Stimulated activated memory B cell treated with anti-CD40 and anti-IgM and Interleukin-4, amounts not matched to agents 10 μg/mL and 1 μg/mL and 100 μg/mL, for 72 hours (primary cell): ENCODE measurements around the gene TRMO.
"Not testable (repeated sequence)": the region's sequence is repeated elsewhere in the genome, so short reads cannot be mapped to it uniquely, and the experiment has no call there.

Experiments
- ATAC-seq: fragments of 150-1000 bp; cut with Tn5 transposase; 2 replicates; pipeline ENCODE4 v1.10.0; 2021
- H3K27ac Mint-ChIP-seq: one replicate; pipeline ENCODE4 v1.8.0; 2022; ENCODE audit warnings: mild to moderate bottlenecking, mixed read lengths
- H3K27me3 Mint-ChIP-seq: one replicate; pipeline ENCODE4 v1.8.0; 2022; ENCODE audit warnings: mixed read lengths
- H3K36me3 Mint-ChIP-seq: one replicate; pipeline ENCODE4 v1.8.0; 2022; ENCODE audit warnings: mixed read lengths
- H3K4me1 Mint-ChIP-seq: one replicate; pipeline ENCODE4 v1.8.0; 2022; ENCODE audit warnings: mixed read lengths
- H3K4me3 Mint-ChIP-seq: one replicate; pipeline ENCODE4 v1.8.0; 2022; ENCODE audit warnings: mild to moderate bottlenecking, moderate library complexity, mixed read lengths
- H3K9me3 Mint-ChIP-seq: one replicate; pipeline ENCODE4 v1.8.0; 2022; ENCODE audit warnings: mixed read lengths

The TRMO gene, protein sequence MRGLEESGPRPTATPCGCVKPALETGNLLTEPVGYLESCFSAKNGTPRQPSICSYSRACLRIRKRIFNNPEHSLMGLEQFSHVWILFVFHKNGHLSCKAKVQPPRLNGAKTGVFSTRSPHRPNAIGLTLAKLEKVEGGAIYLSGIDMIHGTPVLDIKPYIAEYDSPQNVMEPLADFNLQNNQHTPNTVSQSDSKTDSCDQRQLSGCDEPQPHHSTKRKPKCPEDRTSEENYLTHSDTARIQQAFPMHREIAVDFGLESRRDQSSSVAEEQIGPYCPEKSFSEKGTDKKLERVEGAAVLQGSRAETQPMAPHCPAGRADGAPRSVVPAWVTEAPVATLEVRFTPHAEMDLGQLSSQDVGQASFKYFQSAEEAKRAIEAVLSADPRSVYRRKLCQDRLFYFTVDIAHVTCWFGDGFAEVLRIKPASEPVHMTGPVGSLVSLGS

DNA sequence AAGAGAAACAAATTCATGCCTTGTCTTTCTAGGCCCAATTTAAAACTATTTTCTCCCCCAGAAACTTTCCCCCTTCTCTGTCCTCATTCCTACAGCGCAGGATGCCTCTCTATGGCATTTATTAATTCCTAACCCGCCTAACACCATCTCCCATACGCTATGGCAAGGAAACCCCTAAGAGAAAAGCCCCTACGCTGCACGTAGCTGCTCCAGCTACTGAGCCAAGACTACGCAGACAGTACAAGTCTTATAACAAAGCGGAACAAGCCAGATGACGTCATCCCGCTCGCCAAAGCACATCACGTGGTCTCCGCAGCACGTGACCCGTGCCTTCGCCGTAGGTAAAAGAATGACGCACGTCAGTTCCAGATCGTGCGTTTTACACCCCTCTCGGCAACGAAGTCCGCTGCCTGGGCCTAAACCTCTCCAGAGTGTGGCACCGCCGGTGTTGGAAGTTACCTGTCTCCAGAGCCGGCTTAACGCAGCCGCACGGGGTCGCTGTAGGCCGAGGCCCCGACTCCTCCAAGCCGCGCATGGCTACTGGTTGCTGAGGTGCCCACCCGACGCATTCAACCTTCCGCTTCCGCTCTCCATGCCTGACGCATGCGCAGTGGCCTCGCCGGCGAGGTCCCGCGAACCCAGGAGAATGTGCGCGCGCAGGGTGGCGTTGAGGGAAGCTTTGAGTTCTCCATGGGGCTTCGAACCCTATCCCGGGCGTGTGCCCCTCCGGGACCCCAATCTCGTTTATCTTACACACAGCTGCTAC is at the start of gene TRMO:
TSS of gene TRMO (minus strand) at position 542 of the 766 bp plus-strand sequence. CDS start at position 535, 7 bp downstream.
- peak within 1 kb of the TSS; percentile 97 for H3K27ac Mint-ChIP-seq
- no peaks in the 10 kb centered on the region for H3K27me3 Mint-ChIP-seq
- H3K36me3 Mint-ChIP-seq = peaks cover 11% of the 10 kb centered on the region
- peak; percentile 95 for ATAC-seq
- peak within 1 kb of the TSS; percentile 89 for H3K4me3 Mint-ChIP-seq
- no peaks in the 10 kb centered on the region for H3K9me3 Mint-ChIP-seq
- peaks cover 59% of the 10 kb centered on the region for H3K4me1 Mint-ChIP-seq

GRCh38 chr9:97970165-97970564 is 47.9 kb upstream of the TRMO start:
- no peak for ATAC-seq
- H3K4me1 Mint-ChIP-seq = no peaks in the 10 kb centered on the region
- no peak overlapping the region for H3K27ac Mint-ChIP-seq
- no peaks in the 10 kb centered on the region for H3K36me3 Mint-ChIP-seq
- no peak overlapping the region for H3K4me3 Mint-ChIP-seq
- peaks cover 2% of the 10 kb centered on the region for H3K9me3 Mint-ChIP-seq
- peaks cover 9% of the 10 kb centered on the region for H3K27me3 Mint-ChIP-seq

GRCh38 chr9:97969014-97969413 is 46.7 kb upstream of the TRMO start:
- no peak overlapping the region for H3K27ac Mint-ChIP-seq
- H3K36me3 Mint-ChIP-seq = no peaks in the 10 kb centered on the region
- H3K4me3 Mint-ChIP-seq = no peak overlapping the region
- ATAC-seq = no peak
- H3K9me3 Mint-ChIP-seq = no peaks in the 10 kb centered on the region
- H3K4me1 Mint-ChIP-seq = no peaks in the 10 kb centered on the region
- peaks cover 9% of the 10 kb centered on the region for H3K27me3 Mint-ChIP-seq

DNA sequence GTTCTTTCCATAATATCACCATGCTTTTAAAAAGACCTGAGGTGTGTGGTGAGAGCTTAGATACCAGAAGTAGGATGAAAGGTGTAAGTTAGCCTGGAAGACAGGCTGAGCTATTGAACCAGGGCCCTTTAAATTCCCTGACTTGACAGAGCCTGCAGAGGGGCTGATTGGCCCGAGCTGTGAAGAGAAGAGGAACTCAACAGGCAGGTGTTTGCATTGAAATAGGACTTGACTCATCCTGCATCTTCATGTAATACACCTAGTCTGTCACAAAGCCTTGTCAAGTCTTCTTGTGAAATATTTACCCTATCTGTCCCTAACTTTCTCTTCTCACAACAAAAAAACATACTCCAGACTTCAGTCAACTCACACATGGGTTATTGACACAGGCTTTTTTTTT is 44.2 kb upstream of the TRMO start:
- no peaks in the 10 kb centered on the region for H3K36me3 Mint-ChIP-seq
- H3K4me1 Mint-ChIP-seq = no peaks in the 10 kb centered on the region
- H3K9me3 Mint-ChIP-seq = no peaks in the 10 kb centered on the region
- no peak overlapping the region for H3K27ac Mint-ChIP-seq
- no peak for ATAC-seq
- H3K4me3 Mint-ChIP-seq = no peak overlapping the region
- no peaks in the 10 kb centered on the region for H3K27me3 Mint-ChIP-seq

DNA sequence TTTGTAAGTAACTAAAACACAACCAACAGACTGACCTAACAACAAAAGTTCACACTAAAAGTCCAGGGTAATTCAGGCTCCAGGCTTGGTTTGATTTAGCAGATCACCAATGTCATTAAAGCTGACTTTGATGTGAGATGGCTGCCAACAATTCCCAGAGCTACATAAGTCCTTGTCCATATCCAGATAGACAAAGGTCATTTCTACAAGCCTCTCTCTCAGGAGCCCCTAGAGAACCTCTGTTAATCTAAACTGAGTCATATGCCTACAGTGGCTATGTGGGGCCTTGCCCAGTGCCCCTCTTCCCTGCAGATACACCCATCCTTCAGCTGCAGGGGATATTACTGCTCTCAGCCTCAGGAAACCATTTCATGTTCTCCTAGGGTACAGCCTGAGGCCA is 42.6 kb upstream of the TRMO start:
- Mint-ChIP-seq H3K4me3 (no peak overlapping the region), H3K9me3 (no peaks in the 10 kb centered on the region), H3K27me3 (no peaks in the 10 kb centered on the region), H3K27ac (no peak overlapping the region), H3K4me1 (no peaks in the 10 kb centered on the region), H3K36me3 (no peaks in the 10 kb centered on the region)
- no peak for ATAC-seq

GRCh38 chr9:97963232-97963631 is 40.9 kb upstream of the TRMO start:
- Mint-ChIP-seq H3K36me3 (no peaks in the 10 kb centered on the region), H3K9me3 (no peaks in the 10 kb centered on the region), H3K27me3 (no peaks in the 10 kb centered on the region), H3K4me3 (no peak overlapping the region), H3K27ac (no peak overlapping the region), H3K4me1 (no peaks in the 10 kb centered on the region)
- no peak for ATAC-seq

DNA sequence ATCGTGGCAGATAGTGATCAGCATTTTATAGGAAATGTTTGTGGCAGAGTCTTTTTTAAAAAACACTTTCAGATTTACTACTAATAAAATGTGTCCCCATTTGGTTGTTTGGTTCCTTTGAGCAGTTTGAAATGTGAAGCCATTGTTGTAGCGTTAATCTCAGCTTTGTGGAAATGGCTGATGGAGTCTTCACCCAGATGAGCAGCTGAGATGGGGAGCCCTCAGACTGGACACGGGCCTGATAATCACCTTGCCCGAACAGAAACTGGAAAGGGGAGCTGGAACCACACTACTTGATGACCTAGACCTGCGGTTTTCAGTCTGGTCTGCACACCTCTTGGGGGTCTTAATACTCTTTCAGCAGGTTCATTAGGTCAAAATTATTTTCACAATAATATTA is 40.3 kb upstream of the TRMO start:
- H3K9me3 Mint-ChIP-seq = no peaks in the 10 kb centered on the region
- no peak for ATAC-seq
- no peaks in the 10 kb centered on the region for H3K4me1 Mint-ChIP-seq
- H3K36me3 Mint-ChIP-seq = no peaks in the 10 kb centered on the region
- no peak overlapping the region for H3K27ac Mint-ChIP-seq
- no peaks in the 10 kb centered on the region for H3K27me3 Mint-ChIP-seq
- H3K4me3 Mint-ChIP-seq = no peak overlapping the region

DNA sequence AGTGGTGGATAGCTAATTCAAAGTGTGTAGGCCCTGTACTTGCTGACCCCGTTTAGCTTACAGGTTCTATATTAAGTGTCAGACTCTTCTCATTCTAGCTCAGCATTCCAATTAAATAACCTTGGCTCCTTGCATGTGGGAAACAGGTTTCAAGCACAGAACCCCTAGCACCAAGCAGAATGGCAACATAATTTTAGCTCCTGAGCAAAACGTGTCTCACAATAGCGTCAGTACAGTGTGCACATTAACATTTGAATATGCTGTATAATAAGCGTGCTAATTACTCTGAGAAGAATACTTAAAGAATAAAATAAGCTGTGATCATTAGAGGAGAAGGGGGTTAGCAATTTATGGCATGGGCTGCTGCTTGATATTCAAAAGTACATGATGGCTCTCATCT is 39.8 kb upstream of the TRMO start:
- Mint-ChIP-seq H3K27me3 (no peaks in the 10 kb centered on the region), H3K4me1 (no peaks in the 10 kb centered on the region), H3K9me3 (no peaks in the 10 kb centered on the region), H3K27ac (no peak overlapping the region), H3K36me3 (no peaks in the 10 kb centered on the region), H3K4me3 (no peak overlapping the region)
- ATAC-seq = no peak

- H3K4me3 Mint-ChIP-seq = no peak overlapping the region
- no peaks in the 10 kb centered on the region for H3K27me3 Mint-ChIP-seq
- ATAC-seq = no peak
- no peaks in the 10 kb centered on the region for H3K9me3 Mint-ChIP-seq
- H3K4me1 Mint-ChIP-seq = no peaks in the 10 kb centered on the region
- no peak overlapping the region for H3K27ac Mint-ChIP-seq
- H3K36me3 Mint-ChIP-seq = no peaks in the 10 kb centered on the region
These were observed 39.1 kb upstream of the TRMO start for GRCh38 chr9:97961361-97961760.

GRCh38 chr9:97960678-97961328 is 38.5 kb upstream of the TRMO start:
- not testable (repeated sequence) for H3K9me3 Mint-ChIP-seq, H3K36me3 Mint-ChIP-seq, H3K4me3 Mint-ChIP-seq, H3K27ac Mint-ChIP-seq, ATAC-seq, H3K4me1 Mint-ChIP-seq, H3K27me3 Mint-ChIP-seq

DNA sequence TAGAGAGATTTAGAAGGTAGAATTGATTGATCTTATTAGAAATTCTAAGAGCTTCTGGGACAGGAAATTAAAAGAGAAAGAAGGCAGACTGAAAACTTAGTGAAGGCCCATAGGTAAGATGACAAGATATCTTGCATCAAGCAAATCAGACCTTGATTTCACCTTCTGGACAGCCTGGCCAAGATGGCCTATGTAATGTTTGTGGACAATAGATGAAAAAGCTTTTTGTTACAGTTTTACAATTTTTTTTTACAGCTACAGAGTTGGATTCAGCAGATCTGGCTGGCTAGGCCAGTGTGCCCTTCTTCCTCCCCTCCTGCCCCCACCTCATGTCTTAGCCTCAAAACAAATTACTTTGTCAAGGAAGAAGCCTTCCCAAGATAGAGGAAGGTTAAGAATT is 37.3 kb upstream of the TRMO start:
- H3K4me3 Mint-ChIP-seq = no peak overlapping the region

DNA sequence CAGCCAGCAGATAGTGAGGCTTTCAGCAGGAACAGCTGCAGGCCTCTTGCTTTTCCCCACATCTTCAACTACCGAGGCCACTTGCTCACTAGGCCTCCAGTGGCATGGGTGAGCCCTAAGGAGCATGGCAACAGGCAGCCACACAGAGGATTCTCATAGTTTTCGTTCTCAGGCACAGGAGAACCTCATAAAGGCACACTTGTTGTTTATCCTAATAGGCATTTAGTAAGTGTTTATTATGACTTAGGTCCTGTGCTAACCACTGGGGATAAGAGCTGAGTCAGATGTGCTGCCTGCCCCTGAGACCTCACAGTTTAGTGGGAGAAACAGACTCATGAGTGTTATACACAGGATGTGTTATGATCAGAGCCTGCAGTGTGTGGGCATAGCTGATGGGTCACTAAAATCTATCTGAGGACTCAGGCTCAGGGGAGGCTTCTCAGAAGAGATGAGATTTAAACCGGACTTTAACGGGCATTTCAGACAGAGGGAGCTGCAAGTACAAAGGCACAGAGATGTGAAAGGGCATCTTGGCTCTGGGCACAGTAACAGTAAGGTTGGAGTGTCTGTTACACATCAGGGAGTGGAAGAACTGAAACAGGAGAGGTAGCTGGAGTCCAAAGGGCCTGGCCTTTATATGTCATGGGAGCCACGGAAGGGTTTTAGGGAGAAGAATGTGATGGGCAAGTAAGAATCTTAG is 36.7 kb upstream of the TRMO start:
- H3K9me3 Mint-ChIP-seq = no peaks in the 10 kb centered on the region
- H3K36me3 Mint-ChIP-seq = no peaks in the 10 kb centered on the region
- H3K27me3 Mint-ChIP-seq = no peaks in the 10 kb centered on the region
- ATAC-seq = no peak
- no peak overlapping the region for H3K4me3 Mint-ChIP-seq
- H3K27ac Mint-ChIP-seq = no peak overlapping the region
- H3K4me1 Mint-ChIP-seq = no peaks in the 10 kb centered on the region

More for the DNA sequence above, 37.3 kb upstream of the TRMO start:
- Mint-ChIP-seq H3K27ac (no peak overlapping the region), H3K27me3 (no peaks in the 10 kb centered on the region), H3K9me3 (no peaks in the 10 kb centered on the region), H3K4me1 (no peaks in the 10 kb centered on the region), H3K36me3 (no peaks in the 10 kb centered on the region)
- ATAC-seq = no peak

- H3K27me3 Mint-ChIP-seq = no peaks in the 10 kb centered on the region
- no peaks in the 10 kb centered on the region for H3K9me3 Mint-ChIP-seq
- H3K4me3 Mint-ChIP-seq = no peak overlapping the region
- no peak for ATAC-seq
- no peak overlapping the region for H3K27ac Mint-ChIP-seq
- H3K4me1 Mint-ChIP-seq = no peaks in the 10 kb centered on the region
- no peaks in the 10 kb centered on the region for H3K36me3 Mint-ChIP-seq
These were observed 34.0 kb upstream of the TRMO start for GRCh38 chr9:97956331-97956730.

DNA sequence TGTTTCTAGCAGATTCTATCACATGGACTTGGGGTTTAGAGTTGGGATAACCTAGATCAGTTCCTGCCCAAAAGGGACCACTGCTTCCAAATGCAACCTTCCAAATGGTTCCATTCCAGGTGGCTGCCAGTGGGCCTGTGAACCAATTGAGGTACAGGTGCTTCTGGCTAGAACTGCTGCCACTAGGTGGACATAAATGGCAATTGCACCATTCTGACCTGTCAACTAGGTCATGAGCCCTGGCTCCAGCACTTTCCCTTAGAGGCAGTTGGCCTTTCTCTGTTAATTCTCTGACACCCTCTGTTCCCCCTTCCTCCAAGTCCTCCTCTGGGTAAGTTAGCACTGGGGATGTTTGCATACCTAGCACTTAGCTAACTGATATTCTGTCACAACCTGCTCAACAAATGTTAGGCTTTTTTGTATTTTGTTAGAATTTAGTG is 32.3 kb upstream of the TRMO start:
- no peaks in the 10 kb centered on the region for H3K9me3 Mint-ChIP-seq
- H3K27me3 Mint-ChIP-seq = no peaks in the 10 kb centered on the region
- H3K4me1 Mint-ChIP-seq = no peaks in the 10 kb centered on the region
- no peaks in the 10 kb centered on the region for H3K36me3 Mint-ChIP-seq
- ATAC-seq = peak; percentile 67
- H3K27ac Mint-ChIP-seq = no peak overlapping the region
- no peak overlapping the region for H3K4me3 Mint-ChIP-seq

DNA sequence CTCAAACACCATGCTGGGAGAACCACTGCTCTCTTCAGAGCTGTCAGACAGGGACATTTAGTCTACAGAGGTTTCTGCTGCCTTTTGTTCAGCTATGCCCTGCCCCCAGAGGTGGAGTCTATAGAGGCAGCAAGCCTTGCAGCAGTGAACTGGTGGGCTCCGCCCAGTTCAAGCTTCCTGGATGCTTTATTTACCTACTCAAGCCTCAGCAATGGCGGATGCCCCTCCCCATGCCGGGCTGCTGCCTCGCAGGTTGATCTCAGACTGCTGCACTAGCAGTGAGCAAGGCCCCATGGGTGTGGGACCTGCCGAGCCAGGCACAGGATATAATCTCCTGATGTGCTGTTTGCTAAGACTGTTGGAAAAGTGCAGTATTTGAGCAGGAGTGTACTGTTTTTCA is 28.6 kb upstream of the TRMO start:
- not testable (repeated sequence) for H3K36me3 Mint-ChIP-seq, H3K27ac Mint-ChIP-seq, ATAC-seq, H3K9me3 Mint-ChIP-seq, H3K4me1 Mint-ChIP-seq, H3K27me3 Mint-ChIP-seq, H3K4me3 Mint-ChIP-seq
